Fibroblast of gingiva (primary cell): Measurements from ENCODE around the gene PNKD.
A peak's percentile ranks its signal among the peaks of the same experiment; 100 is the strongest.
"Not testable (repeated sequence)": the region's sequence is repeated elsewhere in the genome, so short reads cannot be mapped to it uniquely, and the experiment has no call there.

Source experiments
- DNase-seq: peaks from one replicate; pipeline ENCODE4 v3.0.0-alpha.2; 2011; ENCODE audit warnings: low read depth

The PNKD gene

DNA sequence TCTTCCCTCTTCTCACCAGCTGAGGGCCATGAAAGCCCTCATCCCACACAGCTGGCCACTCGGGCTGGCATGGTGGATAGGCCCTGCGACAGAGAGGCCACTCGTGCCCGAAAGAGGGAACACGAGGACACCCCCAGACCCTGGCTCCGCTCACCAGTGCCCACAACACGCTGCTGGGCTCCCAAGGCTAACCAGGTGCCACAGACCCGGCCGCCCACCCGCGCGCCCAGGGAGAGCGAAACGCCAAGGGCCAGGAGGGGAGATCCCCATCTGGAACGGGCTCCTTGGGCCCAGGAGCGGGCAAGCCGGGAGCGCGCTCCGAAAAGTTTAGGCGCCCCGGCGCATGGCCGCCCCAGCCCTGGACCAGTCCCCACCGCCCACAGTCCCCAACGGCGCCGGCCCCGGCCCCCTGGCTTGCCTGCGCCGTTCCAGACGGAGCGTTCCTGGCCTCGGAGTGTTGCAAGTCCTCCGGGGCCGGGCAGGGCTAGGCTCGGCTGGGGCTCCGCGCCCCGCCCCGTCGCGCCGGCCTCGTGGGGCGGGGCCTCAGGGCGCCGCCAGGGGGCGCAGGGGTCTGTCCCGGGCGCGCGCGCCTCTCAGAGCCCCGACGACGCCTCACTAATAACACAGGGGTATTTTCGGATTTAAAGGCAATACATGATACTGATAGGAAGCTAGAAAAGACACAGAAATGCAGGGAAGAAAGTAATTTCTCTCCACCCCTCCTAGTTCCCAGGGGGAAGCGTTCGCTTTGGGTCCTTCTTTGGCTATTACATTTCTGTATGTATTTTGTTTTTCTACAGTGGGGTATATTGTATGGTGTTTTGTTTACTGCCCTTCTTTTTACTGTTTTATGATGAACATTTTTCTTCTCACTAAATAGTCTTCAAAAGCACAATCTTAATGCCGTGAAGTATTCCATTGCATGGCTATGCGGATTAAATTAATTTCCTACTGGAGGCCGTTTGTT, 22.0 kb downstream of the PNKD start, which contains the start of gene TMBIM1:
TSS of gene TMBIM1 (minus strand) at position 456 of the 967 bp plus-strand sequence. CDS start 10,362 bp downstream, outside the sequence.
- peak; percentile 72 for DNase-seq

DNA sequence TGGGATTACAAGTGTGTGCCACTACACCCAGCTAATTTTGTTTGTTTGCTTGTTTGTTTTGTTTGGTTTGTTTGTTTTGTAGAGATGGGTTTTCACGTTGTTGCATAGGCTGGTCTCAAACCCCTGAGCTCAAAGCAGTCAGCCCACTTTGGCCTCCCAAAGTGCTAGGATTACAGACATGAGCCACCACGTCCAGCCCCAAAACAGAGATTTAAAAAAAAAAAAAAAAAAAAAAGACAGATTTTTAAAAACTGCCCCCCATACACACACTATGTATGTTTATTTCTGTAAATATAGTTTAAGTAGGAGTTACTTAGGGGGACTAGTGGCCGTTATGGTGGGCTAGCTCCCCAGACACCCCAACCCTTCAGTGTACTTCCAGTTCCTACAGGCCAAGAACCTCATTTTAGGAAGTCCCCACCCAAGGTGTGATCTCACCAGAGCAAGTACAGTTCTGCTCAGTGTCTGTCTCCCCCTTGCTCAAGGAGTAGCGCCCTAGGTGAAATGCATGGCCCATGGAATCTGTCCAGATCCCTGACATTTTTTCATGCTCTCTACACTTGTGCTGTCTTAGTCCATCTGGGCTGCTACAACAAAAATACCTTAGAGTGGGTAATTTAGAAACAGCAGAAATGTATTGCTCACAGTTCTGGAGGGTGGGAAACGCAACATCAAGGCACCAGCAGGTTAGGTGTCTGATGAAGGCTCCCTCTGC, 23.6 kb downstream of the PNKD start:
- no peak for DNase-seq

DNA sequence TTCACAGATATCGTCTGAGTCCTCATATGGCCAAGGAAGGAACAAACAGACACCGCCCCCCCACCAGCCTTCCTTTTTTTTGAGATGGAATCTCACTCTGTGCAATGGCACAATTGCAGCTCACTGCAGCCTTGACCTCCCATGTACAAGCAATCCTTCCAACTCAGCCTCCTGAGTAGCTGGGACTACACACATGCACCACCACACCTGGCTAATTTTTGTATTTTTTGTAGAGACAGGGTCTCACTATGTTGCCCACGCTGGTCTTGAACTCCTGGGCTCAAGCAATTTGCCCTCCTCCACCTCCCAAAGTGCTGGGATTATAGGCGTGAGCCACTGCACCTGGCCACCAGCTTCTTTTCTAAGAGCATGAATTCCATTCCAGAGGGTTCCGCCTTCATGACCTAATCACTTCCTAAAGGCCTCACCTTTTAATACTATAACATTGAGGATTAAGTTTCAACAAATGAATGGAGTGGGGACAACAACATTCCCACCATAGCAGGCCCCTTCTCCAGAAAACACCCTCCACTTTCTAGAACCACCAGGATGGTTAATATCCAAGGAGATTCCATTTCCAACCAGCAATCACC, 24.2 kb downstream of the PNKD start:
- no peak for DNase-seq

DNA sequence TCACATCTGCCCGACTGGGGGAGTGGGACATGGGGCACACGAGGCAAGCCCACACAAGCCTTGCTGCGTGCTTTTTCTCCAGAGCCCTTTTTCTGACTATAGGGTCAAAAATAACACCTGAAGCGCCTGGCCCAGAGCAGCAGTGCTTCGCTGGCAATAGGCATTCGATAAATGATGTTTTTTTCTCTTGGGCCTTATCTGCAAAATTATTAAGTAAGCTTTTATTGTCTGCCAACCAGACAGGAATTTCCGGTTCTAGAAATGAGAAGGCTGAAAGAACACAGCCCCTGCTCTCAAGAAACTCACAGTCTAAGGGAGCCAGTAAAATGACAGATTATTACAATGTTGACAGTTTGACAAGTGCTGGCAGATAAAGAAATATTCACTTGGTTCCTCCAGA, 24.7 kb downstream of the PNKD start:
- DNase-seq: no peak

DNA sequence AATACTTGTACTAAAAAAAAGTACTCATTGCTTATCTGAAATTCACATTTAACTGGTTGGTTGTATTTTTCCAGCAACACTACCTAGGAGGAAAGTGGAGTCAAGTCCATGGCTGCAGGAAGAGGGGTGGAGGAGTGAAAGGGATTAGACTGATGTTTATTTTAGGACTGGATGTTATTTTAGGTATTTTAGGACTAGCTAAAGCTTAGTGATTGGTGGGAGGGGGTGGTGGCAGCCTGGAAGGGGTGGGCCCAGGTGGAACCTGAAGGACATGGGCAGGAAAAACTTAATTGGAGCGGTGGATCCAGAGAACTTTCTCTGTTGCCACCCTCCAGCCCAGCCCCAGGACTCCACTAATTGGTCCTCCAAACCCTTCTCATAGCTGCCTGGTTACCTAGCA, 25.9 kb downstream of the PNKD start:
- no peak for DNase-seq

DNA sequence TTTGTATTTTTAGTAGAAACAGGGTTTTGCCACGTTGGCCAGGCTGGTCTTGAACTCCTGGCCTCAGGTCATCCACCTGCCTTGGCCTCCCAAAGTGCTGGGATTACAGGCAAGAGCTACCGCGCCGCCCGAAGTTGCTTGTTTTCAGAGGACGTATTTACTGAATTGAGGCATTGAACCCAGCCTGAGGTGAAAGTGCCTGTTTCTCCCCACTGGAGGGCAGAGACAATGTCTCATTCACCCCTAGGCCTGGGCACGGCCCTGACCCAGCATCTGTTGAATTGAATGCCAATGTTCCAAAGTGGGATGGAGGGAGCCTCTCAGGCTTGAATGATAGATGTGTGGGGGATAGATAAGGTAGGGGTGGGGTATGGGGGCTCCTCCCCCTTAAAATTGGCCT, 26.5 kb downstream of the PNKD start:
- no peak for DNase-seq

DNA sequence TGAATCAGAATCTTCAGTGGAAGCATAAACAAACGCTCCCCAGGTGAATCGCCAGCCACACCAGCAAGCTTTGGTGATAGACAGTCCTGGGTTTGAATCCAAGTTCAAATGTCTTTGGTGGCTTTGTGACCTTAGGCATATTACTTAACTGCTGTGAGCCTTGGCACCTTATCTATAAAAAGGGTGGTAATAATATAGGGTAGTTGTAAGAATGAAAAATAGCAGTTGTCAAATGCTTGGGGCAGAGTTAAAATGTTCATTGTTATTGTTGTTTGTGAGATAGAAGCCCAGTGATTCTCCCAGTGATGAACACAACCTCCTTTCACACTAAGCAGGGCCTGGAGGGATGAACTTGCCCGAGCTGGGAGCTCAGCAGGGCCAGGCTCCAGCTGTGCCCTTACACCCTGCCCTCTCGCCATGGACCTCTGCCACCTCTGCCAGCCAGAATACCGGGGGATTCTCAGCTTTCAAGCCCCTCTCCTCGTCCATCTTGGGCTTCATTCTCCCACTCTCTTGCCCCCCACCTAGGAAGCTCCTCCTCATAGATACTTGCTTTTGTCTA, 28.1 kb downstream of the PNKD start:
- DNase-seq: no peak

DNA sequence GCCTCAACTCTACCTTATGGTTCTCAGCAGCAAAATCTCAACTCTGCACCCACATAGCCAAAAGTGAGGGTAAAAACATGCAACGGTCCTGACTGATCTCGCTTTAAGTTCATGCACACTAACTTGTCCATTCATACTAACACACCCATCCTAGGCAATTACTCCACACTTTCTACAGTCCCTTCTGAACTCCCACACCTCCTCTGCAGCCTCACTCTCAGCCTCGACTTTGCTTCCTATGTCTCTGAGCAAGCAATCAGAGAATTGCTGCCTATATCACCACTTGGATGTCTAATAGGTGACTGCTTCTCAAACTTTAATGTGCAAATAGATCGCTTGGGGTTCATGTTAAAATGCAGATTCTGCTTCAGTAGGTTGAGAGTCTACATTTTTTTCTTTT, 29.8 kb downstream of the PNKD start:
- DNase-seq: no peak

DNA sequence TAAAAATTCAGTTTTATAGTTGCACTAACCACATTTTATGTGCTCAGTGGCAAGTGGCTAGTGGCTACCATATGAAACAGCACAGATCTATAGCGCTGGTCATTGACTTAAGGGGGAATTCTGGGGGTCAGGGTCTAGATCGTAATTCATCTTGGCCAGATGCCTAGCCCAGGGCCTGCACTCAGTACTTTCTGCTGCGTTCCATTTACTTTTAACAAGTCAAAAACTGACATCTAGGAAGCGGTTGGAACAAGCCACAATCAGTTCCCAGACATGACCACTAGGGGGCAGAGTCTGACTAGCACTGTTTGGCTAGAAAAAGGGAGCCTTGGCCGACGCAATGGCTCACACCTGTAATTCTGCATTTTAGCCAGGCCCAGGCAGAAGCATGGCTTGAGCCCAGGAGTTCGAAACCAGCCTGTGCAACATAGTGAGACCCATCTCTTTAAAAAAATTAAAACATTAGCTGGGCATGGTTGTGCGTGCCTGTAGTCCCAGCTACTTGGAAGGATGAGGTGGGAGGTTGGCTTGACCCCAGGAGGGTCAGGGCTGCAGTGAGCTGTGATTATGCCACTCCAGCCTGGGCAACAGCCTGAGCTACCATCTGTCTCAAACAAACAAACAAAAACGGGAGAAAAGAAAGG, 31.0 kb downstream of the PNKD start:
- peak; percentile 59 for DNase-seq

DNA sequence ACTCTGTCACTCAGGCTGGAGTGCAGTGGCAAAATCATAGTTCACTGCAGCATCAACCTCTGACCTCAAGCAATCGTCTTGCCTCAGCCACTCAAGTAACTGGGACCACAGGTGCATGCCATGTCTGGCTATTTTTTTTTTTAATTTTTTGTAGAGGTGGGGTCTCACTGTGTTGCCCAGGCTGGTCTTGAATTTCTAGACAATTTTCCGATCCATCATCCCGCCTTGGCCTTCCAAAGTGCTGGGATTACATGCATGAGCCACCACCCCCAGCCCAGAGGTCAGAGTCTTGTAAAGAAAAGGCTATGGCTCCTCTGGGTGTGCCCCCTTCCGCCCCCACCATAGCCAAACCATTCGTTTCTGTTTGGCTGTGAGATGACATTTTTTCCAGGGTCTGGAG, 35.1 kb downstream of the PNKD start:
- DNase-seq: no peak

DNA sequence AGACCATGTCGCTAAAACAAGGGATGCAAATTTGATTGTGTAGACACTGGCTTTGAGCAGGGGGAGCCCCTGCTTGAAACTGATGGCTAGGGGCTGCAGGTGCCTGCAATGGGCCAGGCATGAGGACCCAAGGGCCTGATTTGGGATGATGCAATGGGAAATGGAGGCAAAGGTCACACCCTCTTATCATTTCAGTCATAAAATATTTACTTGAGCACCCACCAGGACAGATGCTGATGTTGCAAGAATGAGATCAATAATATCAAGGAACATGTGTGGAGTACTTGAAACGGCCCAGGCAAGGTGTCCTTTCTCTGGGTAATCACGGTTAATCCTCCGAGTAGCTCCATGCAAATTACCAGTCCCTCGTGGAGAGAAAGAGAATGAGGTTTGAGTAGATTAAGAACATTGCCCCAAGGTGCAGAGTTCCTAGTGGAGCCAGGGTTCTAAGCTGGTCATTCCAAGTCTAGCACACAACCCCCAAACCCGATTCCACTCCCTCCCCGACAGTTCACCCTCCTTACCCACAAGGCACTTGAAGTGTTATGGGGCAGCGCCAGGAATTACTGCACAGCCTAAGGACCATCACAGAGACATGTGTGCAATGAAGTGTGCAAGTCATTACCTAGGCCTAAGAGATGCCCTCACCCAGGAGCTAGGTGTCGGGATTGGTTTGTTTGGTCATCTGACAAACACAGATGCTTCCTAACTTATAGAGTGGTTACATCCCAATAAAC, 36.0 kb downstream of the PNKD start:
- no peak for DNase-seq

DNA sequence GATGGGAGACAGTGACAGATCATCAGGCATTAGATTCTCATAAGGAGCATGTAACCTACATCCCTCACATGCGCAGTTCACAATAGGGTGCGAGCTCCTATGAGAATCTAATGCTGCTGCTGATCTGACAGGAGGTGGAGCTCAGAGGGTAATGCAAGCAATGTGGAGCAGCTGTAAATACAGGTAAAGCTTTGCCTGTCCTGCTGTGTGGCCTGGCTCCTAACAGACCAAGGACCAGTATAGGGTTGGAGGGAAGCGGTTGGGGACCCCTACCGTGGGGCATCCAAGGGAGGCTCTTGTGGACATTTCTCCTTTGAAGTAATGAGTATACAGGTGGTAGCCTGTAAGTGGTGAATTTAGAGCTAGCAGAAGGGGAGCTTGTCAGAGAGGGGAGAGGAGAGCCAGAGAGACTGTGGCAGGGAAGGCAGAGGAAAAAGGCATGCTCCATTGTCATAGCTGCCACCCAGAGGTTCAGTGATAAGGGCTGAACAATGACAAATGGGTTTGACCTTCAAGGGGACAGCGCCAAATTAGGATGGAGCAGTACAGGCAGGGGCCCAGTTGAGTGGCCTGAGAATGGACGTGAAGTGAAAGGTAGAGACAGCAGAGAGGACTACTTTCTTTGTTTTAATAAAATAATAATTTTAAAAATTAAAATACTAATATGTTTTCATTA, 37.2 kb downstream of the PNKD start:
- DNase-seq: no peak

DNA sequence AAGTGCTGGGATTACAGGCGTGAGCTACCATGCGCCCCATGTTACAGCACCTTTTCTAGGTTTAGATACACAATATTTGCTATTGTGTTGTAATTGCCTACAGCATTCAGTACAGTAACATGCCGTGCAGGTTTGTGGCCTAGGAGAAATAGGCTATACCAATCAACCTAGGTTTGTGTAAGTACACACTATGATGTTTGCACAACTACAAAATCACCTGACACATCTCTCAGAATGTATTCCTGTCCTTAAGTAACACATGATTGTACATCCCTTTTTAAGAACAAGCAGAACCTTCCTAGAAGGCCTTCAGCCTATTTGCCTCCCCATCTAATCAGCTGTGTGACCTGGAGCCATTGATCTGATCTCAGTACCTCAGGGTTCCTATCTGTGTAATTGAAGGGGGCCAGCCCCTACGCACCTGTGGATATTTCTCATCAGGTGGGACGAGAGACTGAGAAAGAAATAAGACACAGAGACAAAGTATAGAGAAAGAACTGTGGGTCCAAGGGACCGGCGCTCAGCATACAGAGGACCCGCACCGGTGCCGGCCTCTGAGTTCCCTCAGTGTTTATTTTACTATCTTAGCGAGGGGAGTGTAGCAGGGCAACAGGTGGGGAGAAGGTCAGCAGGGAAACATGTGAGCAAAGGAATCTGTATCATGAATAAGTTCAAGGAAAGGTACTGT, 40.7 kb downstream of the PNKD start:
- no peak for DNase-seq

DNA sequence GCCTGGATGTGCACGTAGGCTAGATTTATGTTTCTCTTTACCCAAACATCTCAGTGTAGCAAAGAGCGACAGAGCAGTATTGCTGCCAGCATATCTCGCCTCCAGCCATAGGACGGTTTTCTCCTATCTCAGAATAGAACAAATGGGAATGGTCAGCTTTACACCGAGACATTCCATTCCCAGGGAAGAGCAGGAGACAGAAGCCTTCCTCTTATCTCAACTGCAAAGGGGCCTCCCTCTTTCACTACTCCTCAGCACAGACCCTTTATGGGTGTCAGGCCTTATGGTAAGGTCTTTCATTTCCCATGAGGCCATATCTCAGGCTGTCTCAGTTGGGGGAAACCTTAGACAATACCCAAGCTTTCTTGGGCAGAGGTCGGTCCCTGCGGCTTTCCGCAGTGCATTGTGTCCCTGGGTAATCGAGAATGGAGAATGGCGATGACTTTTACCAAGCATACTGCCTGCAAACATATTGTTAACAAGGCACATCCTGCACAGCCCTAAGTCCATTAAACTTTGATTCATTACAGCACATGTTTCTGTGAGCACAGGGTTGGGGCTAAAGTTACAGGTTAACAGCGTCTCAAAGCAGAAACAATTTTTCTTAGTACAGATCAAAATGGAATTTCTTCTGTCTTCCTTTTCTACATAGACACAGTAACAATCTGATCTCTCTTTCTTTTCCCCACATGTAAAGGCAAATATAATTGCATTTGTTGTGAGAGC, 41.4 kb downstream of the PNKD start:
- not testable (repeated sequence) for DNase-seq

DNA sequence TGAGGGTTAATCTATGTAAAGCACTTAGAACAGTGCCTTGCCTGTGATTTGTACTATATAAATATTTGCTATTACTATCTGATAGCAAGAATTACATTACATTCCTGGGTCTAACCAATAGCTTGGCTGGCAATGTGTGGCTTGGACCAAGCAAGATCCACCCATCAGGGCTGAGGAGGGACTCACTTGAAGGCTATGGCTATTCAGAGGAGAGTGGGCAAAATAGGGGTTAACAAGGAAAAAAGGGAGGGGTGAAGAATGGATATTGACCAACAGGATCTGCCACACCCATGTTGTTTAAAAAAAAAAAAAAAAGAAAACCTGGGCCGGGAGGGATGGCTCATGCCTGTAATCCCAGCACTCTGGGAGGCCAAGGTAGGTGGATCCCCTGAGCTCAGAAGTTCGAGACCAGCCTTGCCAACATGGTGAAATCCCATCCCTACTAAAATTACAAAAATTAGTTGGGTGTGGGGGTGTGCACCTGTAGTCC, 42.0 kb downstream of the PNKD start:
- DNase-seq: no peak

DNA sequence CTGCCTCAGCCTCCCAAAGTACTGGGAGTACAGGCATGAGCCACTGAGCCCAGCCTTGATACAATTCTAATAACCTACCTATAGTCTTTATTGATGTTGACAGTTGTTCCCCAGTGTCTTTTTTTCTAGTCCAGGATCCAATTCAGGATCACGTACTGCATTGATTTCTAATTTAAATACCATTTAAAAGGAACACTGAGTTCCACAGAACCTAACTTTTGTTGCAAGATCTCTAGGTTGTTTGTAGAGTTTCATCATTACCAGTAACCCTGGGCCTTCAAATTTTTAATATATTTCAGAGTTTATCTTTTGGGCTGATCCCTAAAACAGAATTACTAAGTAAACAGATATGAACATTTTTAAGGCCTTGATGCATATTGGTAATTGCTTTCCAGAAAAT, 43.0 kb downstream of the PNKD start:
- DNase-seq: no peak

DNA sequence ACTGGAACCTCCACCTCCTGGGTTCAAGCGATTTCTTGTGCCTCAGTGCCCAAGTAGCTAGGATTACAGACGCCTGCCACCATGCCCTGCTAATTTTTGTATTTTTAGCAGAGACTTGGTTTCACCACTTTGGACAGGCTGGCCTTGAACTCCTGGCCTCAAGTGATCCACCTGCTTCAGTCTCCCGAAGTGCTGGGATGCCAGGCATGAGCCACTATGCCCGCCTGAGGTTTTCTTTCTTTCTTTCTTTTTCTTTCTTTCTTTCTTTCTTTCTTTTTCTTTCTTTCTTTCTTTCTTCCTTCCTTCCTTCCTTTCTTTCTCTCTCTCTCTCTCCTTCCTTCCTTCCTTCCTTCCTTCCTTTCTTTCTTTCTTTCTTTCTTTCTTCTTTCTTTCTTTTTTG, 44.4 kb downstream of the PNKD start:
- DNase-seq: not testable (repeated sequence)

DNA sequence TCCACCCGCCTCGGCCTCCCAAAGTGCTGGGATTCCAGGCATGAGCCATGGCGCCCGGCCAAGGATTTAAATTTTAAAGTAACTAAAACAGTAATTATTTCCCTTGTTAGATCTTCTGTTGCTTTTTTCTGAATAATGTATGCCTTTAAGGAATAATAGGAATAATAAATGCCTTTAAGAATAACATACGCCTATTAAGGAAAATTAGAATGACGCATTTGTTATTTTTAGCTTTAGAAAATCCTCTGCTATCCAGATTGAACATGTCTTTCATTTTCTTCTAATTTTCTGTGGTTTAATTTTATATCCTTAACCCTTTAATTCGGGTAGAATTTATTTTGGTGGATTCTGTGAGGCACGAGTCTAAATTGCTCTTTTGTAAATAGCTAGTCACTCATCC, 45.1 kb downstream of the PNKD start:
- DNase-seq: no peak

DNA sequence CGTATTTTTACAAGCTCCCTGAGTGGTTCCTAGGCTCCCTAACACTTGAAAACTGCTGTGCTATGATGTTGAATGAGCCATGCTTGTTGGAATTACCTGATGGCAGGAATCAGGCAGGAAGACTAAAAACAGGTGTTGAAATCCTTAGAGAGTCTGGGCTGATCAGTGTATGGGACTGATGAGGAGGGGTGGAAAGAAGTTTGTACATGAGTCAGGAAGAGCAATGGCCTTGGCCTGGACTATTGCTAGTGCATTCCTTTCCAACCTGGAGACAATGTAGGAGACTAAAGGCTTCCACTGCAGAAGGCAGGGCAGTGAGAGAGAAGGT, 46.9 kb downstream of the PNKD start:
- DNase-seq: no peak
